DND-41 (cell line): ENCODE measurements around the gene GARNL3.

Source experiments
- CTCF ChIP-seq: IDR thresholded peaks from 2 replicates; pipeline ENCODE4 v1.5.1; 2012; ENCODE audit warnings: borderline replicate concordance, low read length, moderate library complexity, mild to moderate bottlenecking; ENCODE audit not compliant: poor library complexity, severe bottlenecking; ENCODE audit errors: extremely low read depth
- EZH2 ChIP-seq: IDR thresholded peaks from 3 replicates; pipeline ENCODE4 v1.6.1; 2012; ENCODE audit warnings: borderline replicate concordance, low read depth, mild to moderate bottlenecking, moderate library complexity, low read length, inconsistent platforms; ENCODE audit not compliant: severe bottlenecking

- no peak for TF ChIP-seq CTCF
- no peak for TF ChIP-seq EZH2
Measured at GRCh38 chr9:127424676-127424999, 160.1 kb downstream of the GARNL3 start.
